Progenitor cell of endocrine pancreas (in vitro differentiated cells): ENCODE measurements around the gene CTRB1. TPM values are rescaled to one million over a fixed set of nuclear protein-coding genes. Genes with fewer than 3 reads are reported as not detected.

ENCODE experiments used
- DNase-seq: peaks from one replicate; pipeline ENCODE4 v3.0.0; 2021; ENCODE audit warnings: low spot score; ENCODE audit not compliant: unreplicated experiment
- H3K27ac Mint-ChIP-seq: 2 replicates; pipeline ENCODE4 v1.8.0; 2021; ENCODE audit warnings: mild to moderate bottlenecking, moderate library complexity, mixed read lengths
- H3K27me3 Mint-ChIP-seq: 2 replicates; pipeline ENCODE4 v1.8.0; 2021; ENCODE audit warnings: mixed read lengths
- H3K36me3 Mint-ChIP-seq: 2 replicates; pipeline ENCODE4 v1.8.0; 2022; ENCODE audit warnings: mixed read lengths; ENCODE audit not compliant: insufficient read depth
- H3K4me1 Mint-ChIP-seq: 2 replicates; pipeline ENCODE4 v1.8.0; 2021; ENCODE audit warnings: low read depth, mixed read lengths
- H3K4me3 Mint-ChIP-seq: 2 replicates; pipeline ENCODE4 v1.8.0; 2021; ENCODE audit warnings: low read depth, mild to moderate bottlenecking, moderate library complexity, mixed read lengths
- H3K9me3 Mint-ChIP-seq: 2 replicates; pipeline ENCODE4 v1.8.0; 2021; ENCODE audit warnings: low read depth, mixed read lengths
- CTCF ChIP-seq: fragments of 200-600 bp; sonication (generic); IDR thresholded peaks from one replicate; pipeline ENCODE4 v1.5.0; 2021; ENCODE audit warnings: antibody characterized with exemption, mild to moderate bottlenecking; ENCODE audit not compliant: unreplicated experiment
- total RNA-seq: library from RNA; stranded (reverse); gene quantifications from 2 replicates; pipeline ENCODE4 v1.2.1, GENCODE V29; 2021

CTRB1 gene
- total RNA-seq, 1 donor from 2014 or later, result not detected

DNA sequence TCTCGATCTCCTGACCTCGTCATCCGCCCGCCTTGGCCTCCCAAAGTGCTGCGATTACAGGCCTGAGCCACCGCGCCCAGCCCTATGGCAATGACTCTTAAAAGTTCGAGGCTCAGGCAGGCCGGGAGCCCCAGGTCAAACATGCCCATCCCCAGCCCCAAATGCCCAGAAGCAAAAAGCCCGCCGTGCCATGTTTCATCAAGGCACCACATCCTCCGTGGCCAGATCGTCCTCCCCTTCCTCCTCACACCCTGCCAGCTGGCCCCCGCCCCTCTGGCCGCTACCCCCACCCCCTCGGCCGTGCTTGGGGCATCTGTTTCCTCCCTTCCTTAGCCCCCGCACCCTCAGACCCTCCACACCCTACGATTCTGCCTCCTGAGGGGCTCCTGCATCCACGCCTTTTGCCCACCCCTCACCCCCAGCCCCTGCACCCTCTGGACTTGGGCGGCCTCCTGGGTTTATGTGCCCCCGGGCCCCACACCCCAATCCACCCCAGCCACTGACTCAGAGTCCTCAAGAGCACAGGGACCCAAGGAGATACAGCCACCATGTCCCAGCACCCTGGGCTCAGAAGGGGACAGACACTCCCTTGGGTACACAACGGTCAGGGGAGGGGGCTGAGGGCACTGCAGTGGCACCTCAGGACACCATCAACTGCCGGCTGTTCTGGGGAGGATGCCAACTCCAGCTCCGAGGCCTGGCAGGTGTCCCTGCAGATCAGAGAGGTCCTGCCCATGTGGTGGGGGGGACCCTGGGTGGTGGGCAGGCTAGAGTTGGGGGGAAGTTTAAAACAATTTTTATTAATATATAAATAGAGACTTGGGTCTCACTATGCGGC lies 7.1 kb downstream of the CTRB1 start:
- DNase-seq, result no peak
- Mint-ChIP-seq H3K27ac (no peak overlapping the region), H3K9me3 (no peaks in the 10 kb centered on the region), H3K4me3 (no peak overlapping the region), H3K4me1 (no peaks in the 10 kb centered on the region), H3K36me3 (peaks cover 5% of the 10 kb centered on the region), H3K27me3 (no peaks in the 10 kb centered on the region)
- no peak for TF ChIP-seq CTCF

- Mint-ChIP-seq H3K4me3 (no peak overlapping the region), H3K27ac (no peak overlapping the region), H3K36me3 (peaks cover 5% of the 10 kb centered on the region), H3K27me3 (no peaks in the 10 kb centered on the region), H3K4me1 (no peaks in the 10 kb centered on the region), H3K9me3 (no peaks in the 10 kb centered on the region)
- no peak for DNase-seq
- no peak for TF ChIP-seq CTCF
These were observed 8.0 kb downstream of the CTRB1 start for GRCh38 chr16:75226550-75227360.

DNA sequence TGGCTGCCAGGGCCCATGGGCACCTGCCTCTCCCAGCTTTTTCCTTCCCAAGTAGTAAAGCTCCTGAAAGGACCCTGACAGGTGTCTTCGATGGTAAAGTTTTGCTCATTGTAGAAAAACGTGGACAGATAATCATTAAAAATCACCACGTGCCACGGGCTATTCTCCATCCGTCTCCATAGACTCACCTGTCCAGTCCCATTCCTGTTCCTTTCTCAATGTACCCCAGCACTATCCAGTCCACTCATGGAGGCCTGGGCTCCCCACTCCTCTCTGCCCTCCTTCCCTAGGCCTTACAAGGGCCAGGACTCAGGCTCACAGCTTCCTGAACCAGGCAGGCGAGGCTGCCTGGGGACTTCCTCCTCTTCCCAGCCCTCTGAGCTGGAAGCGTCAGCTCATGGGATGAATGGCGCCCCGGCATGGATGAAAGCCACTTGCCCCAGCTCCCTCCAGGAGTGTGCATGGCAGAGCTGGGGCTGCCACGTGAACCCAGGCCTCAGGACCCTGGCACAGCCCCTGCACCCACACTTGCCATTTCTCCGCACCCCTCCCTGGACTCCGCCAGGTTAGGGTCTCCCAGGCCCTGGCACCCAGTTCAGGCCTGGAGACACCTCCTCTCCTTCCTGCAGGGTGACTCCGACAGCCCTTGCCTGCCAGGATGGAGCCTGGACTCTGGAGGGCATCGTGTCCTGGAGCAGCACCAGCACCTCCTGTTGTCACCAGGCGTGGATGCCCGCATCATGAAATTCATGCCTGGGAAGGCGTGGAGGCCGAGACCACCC lies 8.8 kb downstream of the CTRB1 start:
- Mint-ChIP-seq H3K27me3 (no peaks in the 10 kb centered on the region), H3K4me1 (no peaks in the 10 kb centered on the region), H3K27ac (peak overlapping the region; percentile 41), H3K4me3 (no peak overlapping the region), H3K9me3 (no peaks in the 10 kb centered on the region), H3K36me3 (peaks cover 5% of the 10 kb centered on the region)
- no peak for DNase-seq
- TF ChIP-seq CTCF, result no peak

DNA sequence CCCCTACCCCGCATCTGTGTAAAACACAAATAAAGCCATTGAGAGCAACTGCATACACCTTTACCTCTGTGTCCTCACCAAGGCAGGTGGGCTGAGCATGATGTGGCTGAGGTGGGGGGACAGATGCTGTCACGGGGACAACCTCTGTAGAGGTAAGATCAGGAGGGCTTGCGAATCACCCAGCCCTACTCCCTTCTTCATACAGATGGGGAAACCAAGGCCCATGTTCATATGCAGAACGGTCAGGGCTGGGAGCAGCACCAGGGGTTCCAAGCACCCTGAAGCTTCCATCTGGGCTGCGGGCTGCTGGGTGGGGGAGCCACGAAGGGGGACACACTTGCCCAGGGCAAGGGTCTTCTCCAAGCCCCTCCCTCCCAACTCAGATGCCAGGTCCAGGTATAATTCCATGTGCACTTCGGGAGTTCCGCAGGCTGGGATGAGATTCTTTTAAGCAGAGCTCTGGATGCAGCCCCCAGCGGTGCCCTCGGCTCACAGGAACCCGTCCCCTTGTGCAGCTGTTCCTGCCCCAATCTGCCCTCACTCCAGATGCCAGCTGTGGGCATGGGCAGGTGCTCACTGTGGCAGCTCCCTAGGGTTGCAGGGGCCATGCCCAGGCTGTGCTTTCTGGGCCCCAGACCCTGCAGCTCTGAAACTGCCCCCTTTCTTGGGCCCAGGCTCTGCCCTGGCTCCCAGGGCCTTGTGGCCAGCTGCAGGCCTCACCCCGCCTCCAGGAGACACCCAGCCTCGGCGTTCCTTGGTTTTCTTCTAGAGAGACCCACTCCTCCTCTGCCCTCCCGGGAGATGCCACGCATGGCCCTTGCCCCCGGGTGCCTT lies 9.6 kb downstream of the CTRB1 start:
- Mint-ChIP-seq H3K27ac (no peak overlapping the region), H3K4me1 (no peaks in the 10 kb centered on the region), H3K9me3 (no peaks in the 10 kb centered on the region), H3K27me3 (no peaks in the 10 kb centered on the region), H3K36me3 (peaks cover 6% of the 10 kb centered on the region), H3K4me3 (no peak overlapping the region)
- no peak for TF ChIP-seq CTCF
- no peak for DNase-seq
